ENCODE measurements around the gene GAREM2. TPM values are rescaled to one million over a fixed set of nuclear protein-coding genes. Genes with fewer than 3 reads are reported as not detected.

The GAREM2 gene
- total RNA-seq, 2 donors from 2014 or later, result 0.96 to 10.4 TPM

Other genes starting within 250 kb of the GAREM2 start
- 1 to 10 TPM in 1 of 2 donors, under 1 TPM in 1; 0.48 to 6.7 TPM for gene KIF3C, start 190.6 kb upstream of the GAREM2 start, total RNA-seq
- 10 to 100 TPM; 83.1 to 90.1 TPM for gene RAB10, start 139.0 kb upstream of the GAREM2 start, total RNA-seq
- 100 to 1,000 TPM in 1 of 2 donors, 10 to 100 TPM in 1; 85.0 to 140 TPM for gene HADHA, start 71.5 kb downstream of the GAREM2 start, total RNA-seq
- 10 to 100 TPM; 60.8 to 74.1 TPM for gene HADHB, start 71.9 kb downstream of the GAREM2 start, total RNA-seq
- gene SELENOI, start 173.1 kb downstream of the GAREM2 start, total RNA-seq, result 10 to 100 TPM; 24.4 to 45.0 TPM
- 1 to 10 TPM in 1 of 2 donors, under 1 TPM in 1; 0.57 to 7.5 TPM for gene ADGRF3, start 173.7 kb downstream of the GAREM2 start, total RNA-seq
- not detected for gene DRC1, start 228.8 kb downstream of the GAREM2 start, total RNA-seq

All from activated naive CD4-positive, alpha-beta T cell treated with anti-CD3 and anti-CD28 coated beads, Interleukin-2, amount 50 U/mL, for 72 hours (primary cell).